ENCODE measurements around the gene F7. TPM values are rescaled to one million over a fixed set of nuclear protein-coding genes. Genes with fewer than 3 reads are reported as not detected.
A peak's percentile ranks its signal among the peaks of the same experiment; 100 is the strongest.

Gene F7
- total RNA-seq, 2 donors from 2014 or later = not detected

GRCh38 chr13:113148940-113149503, 43.4 kb downstream of the F7 start:
- ATAC-seq (no peak), DNase-seq (no peak)
- 88 to 89% methylated on average over 22 to 37 of the region's 38 CpGs for WGBS, 2 donors
- Histone ChIP-seq H3K36me3 (replicated peaks in 1 of 2; ENCODE audit: insufficient read depth in 1 of 2, low read depth in 2 of 2) (no peaks in the 10 kb centered on the region), H3K9me3 (no peaks in the 10 kb centered on the region), H3K27ac (no peak overlapping the region), H3K27me3 (no peaks in the 10 kb centered on the region), H3K4me3 (no peak overlapping the region), H3K4me1 (peaks cover 11% of the 10 kb centered on the region)
- TF ChIP-seq CTCF (IDR thresholded peaks at IDR 0.05) = no peak
- no peak for TF ChIP-seq POLR2A (IDR thresholded peaks at IDR 0.05)
- intact Hi-C loops (cut with DNase I) = loop anchor here (10.0 kb wide), 1 partner anchor 194 kb away; no protein-coding TSS in a partner anchor

GRCh38 chr13:113149711-113150549, 44.3 kb downstream of the F7 start:
- H3K27ac ChIP-seq = no peak overlapping the region
- no peak overlapping the region for H3K4me3 ChIP-seq
- H3K4me1 ChIP-seq = peaks cover 16% of the 10 kb centered on the region
- intact Hi-C loops (cut with DNase I) = loop anchor here (10.0 kb wide), 1 partner anchor 195 kb away; no protein-coding TSS in a partner anchor
- no peaks in the 10 kb centered on the region for H3K27me3 ChIP-seq
- no peaks in the 10 kb centered on the region for H3K36me3 ChIP-seq (replicated peaks in 1 of 2; ENCODE audit: insufficient read depth in 1 of 2, low read depth in 2 of 2)
- TF ChIP-seq CTCF (IDR thresholded peaks at IDR 0.05) (no peak), POLR2A (IDR thresholded peaks at IDR 0.05) (no peak)
- 82 to 85% methylated on average over 18 to 26 of the region's 26 CpGs for WGBS, 2 donors
- DNase-seq = no peak
- no peak for ATAC-seq
- no peaks in the 10 kb centered on the region for H3K9me3 ChIP-seq

GRCh38 chr13:113150550-113151365, 45.2 kb downstream of the F7 start:
- DNase-seq (no peak), ATAC-seq (no peak)
- intact Hi-C loops (cut with DNase I) = no loop called here
- H3K27me3 ChIP-seq = no peaks in the 10 kb centered on the region
- H3K27ac ChIP-seq = no peak overlapping the region
- H3K36me3 ChIP-seq (replicated peaks in 1 of 2; ENCODE audit: insufficient read depth in 1 of 2, low read depth in 2 of 2) = no peaks in the 10 kb centered on the region
- no peak for TF ChIP-seq POLR2A (IDR thresholded peaks at IDR 0.05)
- TF ChIP-seq CTCF (IDR thresholded peaks at IDR 0.05) = no peak
- no peak overlapping the region for H3K4me3 ChIP-seq
- peaks cover 16% of the 10 kb centered on the region for H3K4me1 ChIP-seq
- H3K9me3 ChIP-seq = no peaks in the 10 kb centered on the region
- WGBS, 2 donors = 84 to 88% methylated on average over 19 to 31 of the region's 31 CpGs

GRCh38 chr13:113151745-113152690, 46.4 kb downstream of the F7 start:
- peak in 1 of 4 donors; percentile 35 for DNase-seq
- peaks cover 16% of the 10 kb centered on the region for H3K4me1 ChIP-seq
- H3K27me3 ChIP-seq = no peaks in the 10 kb centered on the region
- ATAC-seq = no peak
- 79 to 87% methylated on average over 27 to 28 of the region's 28 CpGs for WGBS, 2 donors
- no peaks in the 10 kb centered on the region for H3K36me3 ChIP-seq (replicated peaks in 1 of 2; ENCODE audit: insufficient read depth in 1 of 2, low read depth in 2 of 2)
- intact Hi-C loops (cut with DNase I) = no loop called here
- no peaks in the 10 kb centered on the region for H3K9me3 ChIP-seq
- no peak for TF ChIP-seq POLR2A (IDR thresholded peaks at IDR 0.05)
- TF ChIP-seq CTCF (IDR thresholded peaks at IDR 0.05) = no peak
- H3K4me3 ChIP-seq = no peak overlapping the region
- H3K27ac ChIP-seq = no peak overlapping the region

All from body of pancreas (tissue), 4 donors.